Upper lobe of left lung (tissue), 6 donors: ENCODE results near the gene SENP3. TPM values are rescaled to one million over a fixed set of nuclear protein-coding genes. Genes with fewer than 3 reads are reported as not detected.

ENCODE experiments used
- ATAC-seq, 2 donors: fragments of 200-7000 bp; cut with Tn5 transposase; one replicate each; pipeline ENCODE4 v1.9.1; 2022; ENCODE audit warnings: mild to moderate bottlenecking in 2 of 2, moderate library complexity in 2 of 2; ENCODE audit not compliant: low FRiP score in 2 of 2
- DNase-seq, 2 donors: peaks; one replicate each; pipeline ENCODE4 v3.0.0-alpha.2; 2019 to 2020
- H3K27ac ChIP-seq, 4 donors: fragments of 200-600 bp; sonication (generic); one replicate each; pipeline ENCODE4 v1.5.1; 2016 to 2019
- H3K27me3 ChIP-seq, 4 donors: fragments of 200-600 bp; sonication (generic); one replicate each; pipeline ENCODE4 v1.5.1; 2017 to 2019
- H3K36me3 ChIP-seq, 4 donors: fragments of 200-600 bp; sonication (generic); one replicate each; pipeline ENCODE4 v1.5.1; 2016 to 2019
- H3K4me1 ChIP-seq, 4 donors: fragments of 200-600 bp; sonication (generic); one replicate each; pipeline ENCODE4 v1.5.1; 2018 to 2019
- H3K4me3 ChIP-seq, 4 donors: fragments of 200-600 bp; sonication (generic); one replicate each; pipeline ENCODE4 v1.5.1; 2017 to 2019; ENCODE audit warnings: mild to moderate bottlenecking in 2 of 4, moderate library complexity in 1 of 4
- H3K9me3 ChIP-seq, 4 donors: fragments of 200-600 bp; sonication (generic); one replicate each; pipeline ENCODE4 v1.5.1; 2018 to 2019
- EP300 ChIP-seq, 4 donors: sonication (generic); formaldehyde crosslinking; IDR thresholded peaks; one replicate each; pipeline ENCODE4 v1.5.1; 2017; ENCODE audit warnings: antibody characterized with exemption in 4 of 4, control low read depth in 2 of 4
- POLR2A ChIP-seq, 4 donors: fragments of 450-650 bp; IDR thresholded peaks; one replicate each; pipeline ENCODE4 v1.5.1; 2016 to 2017; ENCODE audit warnings: antibody characterized with exemption in 4 of 4, mild to moderate bottlenecking in 2 of 4
- POLR2AphosphoS5 ChIP-seq, 2 donors: sonication (generic); formaldehyde crosslinking; IDR thresholded peaks; one replicate each; pipeline ENCODE4 v1.5.1; 2017; ENCODE audit warnings: antibody characterized with exemption in 2 of 2
- WGBS, 2 donors: methylation state at CpG; one replicate each; pipeline ENCODE4 v1.1.5; 2017 to 2018; 5-methylcytosine and 5-hydroxymethylcytosine counted together
- total RNA-seq, 6 donors: library from RNA; depleted of rRNA in 4 of 6; stranded (reverse); fragments of >200 nt in 4 of 6; gene quantifications; one replicate each; pipeline versions ENCODE4 v1.1.0 to v1.2.1, GENCODE V29; 2016 to 2021
- TF ChIP-seq, protein P1 (sequence below), 6 experiments: fragments of 450-650 bp in 4 of 6; fragments of 200-600 bp in 2 of 6; sonication (generic) in 2 of 6; IDR thresholded peaks; one replicate each; pipeline ENCODE4 v1.5.1; 2016 to 2019; ENCODE audit warnings: antibody characterized with exemption in 6 of 6
- donor health status: DM: no; HTN: no; CAD: no; lungs with moderate emphysema.
- donor health status: DM: no; HTN: yes; CAD: no; lungs with severe emphysema.

The SENP3 gene
- total RNA-seq, 6 donors from 2014 or later: 54.2 to 108 (median 57.5) TPM

GRCh38 chr17:7586673-7587419 lies 25.1 kb downstream of the SENP3 start:
- no peaks in the 10 kb centered on the region for H3K27me3 ChIP-seq
- TF ChIP-seq POLR2A (IDR thresholded peaks at IDR 0.05) (no peak), EP300 (IDR thresholded peaks at IDR 0.05) (no peak), POLR2AphosphoS5 (IDR thresholded peaks at IDR 0.05) (no peak)
- TF ChIP-seq, protein P1, sequence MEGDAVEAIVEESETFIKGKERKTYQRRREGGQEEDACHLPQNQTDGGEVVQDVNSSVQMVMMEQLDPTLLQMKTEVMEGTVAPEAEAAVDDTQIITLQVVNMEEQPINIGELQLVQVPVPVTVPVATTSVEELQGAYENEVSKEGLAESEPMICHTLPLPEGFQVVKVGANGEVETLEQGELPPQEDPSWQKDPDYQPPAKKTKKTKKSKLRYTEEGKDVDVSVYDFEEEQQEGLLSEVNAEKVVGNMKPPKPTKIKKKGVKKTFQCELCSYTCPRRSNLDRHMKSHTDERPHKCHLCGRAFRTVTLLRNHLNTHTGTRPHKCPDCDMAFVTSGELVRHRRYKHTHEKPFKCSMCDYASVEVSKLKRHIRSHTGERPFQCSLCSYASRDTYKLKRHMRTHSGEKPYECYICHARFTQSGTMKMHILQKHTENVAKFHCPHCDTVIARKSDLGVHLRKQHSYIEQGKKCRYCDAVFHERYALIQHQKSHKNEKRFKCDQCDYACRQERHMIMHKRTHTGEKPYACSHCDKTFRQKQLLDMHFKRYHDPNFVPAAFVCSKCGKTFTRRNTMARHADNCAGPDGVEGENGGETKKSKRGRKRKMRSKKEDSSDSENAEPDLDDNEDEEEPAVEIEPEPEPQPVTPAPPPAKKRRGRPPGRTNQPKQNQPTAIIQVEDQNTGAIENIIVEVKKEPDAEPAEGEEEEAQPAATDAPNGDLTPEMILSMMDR (IDR thresholded peaks at IDR 0.05): no peak
- peaks cover 41 to 43% (median 42%) of the 10 kb centered on the region in 4 donors for H3K4me1 ChIP-seq
- H3K36me3 ChIP-seq: peaks cover 3 to 44% (median 33%) of the 10 kb centered on the region in 4 donors
- WGBS, 2 donors: 76 to 79% methylated on average over 8 to 9 of the region's 9 CpGs
- no peak overlapping the region for H3K27ac ChIP-seq
- H3K9me3 ChIP-seq: no peaks in the 10 kb centered on the region
- no peak for DNase-seq
- no peak overlapping the region for H3K4me3 ChIP-seq
- ATAC-seq: no peak

DNA sequence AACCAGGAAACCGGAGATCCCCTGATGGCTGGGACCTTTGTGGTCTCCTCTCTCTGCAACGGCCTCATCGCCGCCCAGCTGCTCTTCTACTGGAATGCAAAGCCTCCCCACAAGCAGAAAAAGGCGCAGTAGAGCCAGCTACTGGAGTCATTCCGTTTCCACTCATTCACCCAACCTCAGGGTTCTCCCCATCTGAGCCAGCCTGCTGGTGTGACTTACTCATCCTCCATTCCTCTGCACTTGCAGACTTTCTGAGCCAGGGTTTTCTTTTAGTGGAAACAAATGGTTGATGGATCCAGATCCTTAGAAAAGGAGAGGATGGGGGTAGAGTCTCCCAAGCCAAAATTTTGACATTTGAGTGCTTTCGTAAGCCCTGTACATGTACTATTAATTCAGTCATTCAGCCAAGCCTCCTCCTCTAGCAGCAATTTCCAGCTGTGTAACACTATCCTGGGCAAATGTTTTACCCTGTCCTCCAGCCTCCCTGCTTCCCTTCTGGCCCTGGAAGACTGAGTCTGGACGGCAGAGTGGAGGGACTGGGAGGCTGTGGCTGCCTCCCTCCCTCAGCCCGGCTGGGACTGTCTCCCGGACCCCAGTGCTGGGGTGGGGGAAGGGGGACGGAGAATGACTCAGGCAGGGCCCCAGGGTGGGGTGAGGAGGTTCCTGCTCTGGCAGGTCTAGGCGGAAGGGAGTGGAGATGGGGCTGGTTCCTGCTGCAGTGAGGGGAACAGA lies 25.9 kb downstream of the SENP3 start:
- DNase-seq (peak in 1 of 2 donors; percentile 33), ATAC-seq (no peak)
- Histone ChIP-seq H3K9me3 (no peaks in the 10 kb centered on the region), H3K4me1 (peaks cover 34 to 36% (median 35%) of the 10 kb centered on the region in 4 donors), H3K36me3 (peaks cover 11 to 52% (median 41%) of the 10 kb centered on the region in 4 donors), H3K27ac (peak overlapping the region in 1 of 4 donors; percentile 39), H3K4me3 (no peak overlapping the region), H3K27me3 (no peaks in the 10 kb centered on the region)
- 72 to 76% methylated on average over 12 of the region's 12 CpGs for WGBS, 2 donors
- TF ChIP-seq, protein P1 (IDR thresholded peaks at IDR 0.05): no peak
- TF ChIP-seq EP300 (IDR thresholded peaks at IDR 0.05) (no peak), POLR2A (IDR thresholded peaks at IDR 0.05) (no peak), POLR2AphosphoS5 (IDR thresholded peaks at IDR 0.05) (no peak)

DNA sequence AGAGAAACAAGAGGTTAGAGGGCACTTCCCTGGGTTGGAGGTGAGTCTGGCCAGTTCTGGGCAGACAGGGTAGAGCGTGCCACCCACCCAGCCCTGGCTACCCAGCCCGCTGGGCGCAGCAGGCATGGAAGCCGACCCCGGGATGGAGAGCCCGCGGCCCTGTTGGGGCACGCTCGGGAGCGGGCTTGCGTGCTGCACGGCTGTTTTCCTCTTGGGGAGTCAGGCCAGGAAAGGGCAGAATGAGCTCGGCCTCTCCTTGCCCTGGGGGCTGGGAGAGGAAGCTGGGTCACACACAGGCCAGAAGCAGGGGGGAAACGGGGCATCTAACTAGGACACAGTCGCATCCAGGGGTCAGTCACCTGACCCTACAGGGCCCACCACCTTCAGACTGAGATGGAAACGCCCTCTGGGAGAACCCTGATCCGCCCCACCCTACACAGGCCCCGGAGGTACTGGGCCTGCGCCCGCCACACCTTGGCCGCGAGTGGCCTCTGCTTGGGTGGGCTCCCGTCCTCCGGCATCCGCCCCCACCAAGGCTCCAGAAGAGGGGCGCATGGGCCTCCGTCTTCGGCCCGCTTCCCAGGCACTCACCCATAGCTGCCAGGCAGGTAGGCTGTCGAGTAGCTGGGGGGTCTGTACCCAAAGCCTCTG lies 27.0 kb downstream of the SENP3 start:
- DNase-seq (peak in 1 of 2 donors; percentile 75), ATAC-seq (no peak)
- peak overlapping the region; percentile 18 to 38 (median 26) for H3K4me3 ChIP-seq
- 85 to 94% methylated on average over 10 to 20 of the region's 30 CpGs for WGBS, 2 donors
- H3K4me1 ChIP-seq: peaks cover 26 to 28% (median 28%) of the 10 kb centered on the region in 4 donors
- peaks cover 20 to 63% (median 52%) of the 10 kb centered on the region in 4 donors for H3K36me3 ChIP-seq
- H3K27ac ChIP-seq: peak overlapping the region; percentile 12 to 59 (median 32)
- H3K9me3 ChIP-seq: no peaks in the 10 kb centered on the region
- no peaks in the 10 kb centered on the region for H3K27me3 ChIP-seq
- TF ChIP-seq EP300 (IDR thresholded peaks at IDR 0.05): no peak
- no peak for TF ChIP-seq POLR2AphosphoS5 (IDR thresholded peaks at IDR 0.05)
- TF ChIP-seq POLR2A (IDR thresholded peaks at IDR 0.05): no peak
- TF ChIP-seq, protein P1 (IDR thresholded peaks at IDR 0.05): no peak

GRCh38 chr17:7589204-7589868 lies 27.6 kb downstream of the SENP3 start:
- no peaks in the 10 kb centered on the region for H3K27me3 ChIP-seq
- peak overlapping the region; percentile 18 to 38 (median 26) for H3K4me3 ChIP-seq
- ATAC-seq (peak; percentile 82 to 93), DNase-seq (peak; percentile 84 to 94)
- TF ChIP-seq POLR2AphosphoS5 (IDR thresholded peaks at IDR 0.05) (peak in 1 of 2 donors; percentile 25), EP300 (IDR thresholded peaks at IDR 0.05) (no peak)
- TF ChIP-seq, protein P1 (IDR thresholded peaks at IDR 0.05): peak; percentile 87 to 94 (median 93)
- H3K36me3 ChIP-seq: peaks cover 26 to 69% (median 58%) of the 10 kb centered on the region in 4 donors
- peaks cover 24 to 26% (median 25%) of the 10 kb centered on the region in 4 donors for H3K4me1 ChIP-seq
- peak overlapping the region; percentile 12 to 59 (median 32) for H3K27ac ChIP-seq
- H3K9me3 ChIP-seq: no peaks in the 10 kb centered on the region
- WGBS, 2 donors: 38 to 52% methylated on average over 14 to 43 of the region's 56 CpGs
